GM18526 (cell line): ENCODE data around the gene GRIK3.

Experiments
- POLR2A ChIP-seq: IDR thresholded peaks from 3 replicates; pipeline ENCODE4 v1.6.1; 2011; ENCODE audit not compliant: insufficient read length; ENCODE audit errors: extremely low read depth

Gene GRIK3

GRCh38 chr1:37055631-37056030 lies 21.3 kb upstream of the GRIK3 start:
- no peak for TF ChIP-seq POLR2A

GRCh38 chr1:37053173-37053572 lies 18.9 kb upstream of the GRIK3 start:
- no peak for TF ChIP-seq POLR2A

- TF ChIP-seq POLR2A: no peak
These were observed 17.8 kb upstream of the GRIK3 start for GRCh38 chr1:37052120-37052519.

- no peak for TF ChIP-seq POLR2A
These were observed 17.0 kb upstream of the GRIK3 start for GRCh38 chr1:37051346-37051745.

GRCh38 chr1:37047542-37047941 lies 13.2 kb upstream of the GRIK3 start:
- TF ChIP-seq POLR2A: no peak

- TF ChIP-seq POLR2A: no peak
These were observed 8.8 kb upstream of the GRIK3 start for GRCh38 chr1:37043101-37043500.

- TF ChIP-seq POLR2A: no peak
These were observed 8.2 kb upstream of the GRIK3 start for GRCh38 chr1:37042506-37042905.

GRCh38 chr1:37041483-37041882 lies 7.2 kb upstream of the GRIK3 start:
- no peak for TF ChIP-seq POLR2A

- no peak for TF ChIP-seq POLR2A
These were observed 6.5 kb upstream of the GRIK3 start for GRCh38 chr1:37040773-37041172.

- TF ChIP-seq POLR2A: no peak
These were observed 5.9 kb upstream of the GRIK3 start for GRCh38 chr1:37040261-37040660.

GRCh38 chr1:37038227-37039093 lies 4.1 kb upstream of the GRIK3 start:
- TF ChIP-seq POLR2A: no peak

GRCh38 chr1:37037690-37038089 lies 3.4 kb upstream of the GRIK3 start:
- no peak for TF ChIP-seq POLR2A

- TF ChIP-seq POLR2A: no peak
These were observed 2.3 kb upstream of the GRIK3 start for GRCh38 chr1:37036667-37037053.

GRCh38 chr1:37035796-37036666 lies 1.7 kb upstream of the GRIK3 start:
- TF ChIP-seq POLR2A: no peak

- TF ChIP-seq POLR2A: no peak
These were observed 838 bp upstream of the GRIK3 start for GRCh38 chr1:37035014-37035691.

- TF ChIP-seq POLR2A: no peak
These were observed 787 bp downstream of the GRIK3 start for GRCh38 chr1:37033355-37034101.
